HG03342 (cell line): ENCODE data around the gene AIPL1.

Experiments used
- ATAC-seq: cut with Tn5 transposase; IDR thresholded peaks from one replicate; pipeline ENCODE4 v1.9.1; 2021; ENCODE audit warnings: mild to moderate bottlenecking, moderate library complexity; ENCODE audit not compliant: unreplicated experiment

Gene AIPL1

GRCh38 chr17:6452471-6453266 is 17.7 kb upstream of the AIPL1 start:
- ATAC-seq, result no peak

DNA sequence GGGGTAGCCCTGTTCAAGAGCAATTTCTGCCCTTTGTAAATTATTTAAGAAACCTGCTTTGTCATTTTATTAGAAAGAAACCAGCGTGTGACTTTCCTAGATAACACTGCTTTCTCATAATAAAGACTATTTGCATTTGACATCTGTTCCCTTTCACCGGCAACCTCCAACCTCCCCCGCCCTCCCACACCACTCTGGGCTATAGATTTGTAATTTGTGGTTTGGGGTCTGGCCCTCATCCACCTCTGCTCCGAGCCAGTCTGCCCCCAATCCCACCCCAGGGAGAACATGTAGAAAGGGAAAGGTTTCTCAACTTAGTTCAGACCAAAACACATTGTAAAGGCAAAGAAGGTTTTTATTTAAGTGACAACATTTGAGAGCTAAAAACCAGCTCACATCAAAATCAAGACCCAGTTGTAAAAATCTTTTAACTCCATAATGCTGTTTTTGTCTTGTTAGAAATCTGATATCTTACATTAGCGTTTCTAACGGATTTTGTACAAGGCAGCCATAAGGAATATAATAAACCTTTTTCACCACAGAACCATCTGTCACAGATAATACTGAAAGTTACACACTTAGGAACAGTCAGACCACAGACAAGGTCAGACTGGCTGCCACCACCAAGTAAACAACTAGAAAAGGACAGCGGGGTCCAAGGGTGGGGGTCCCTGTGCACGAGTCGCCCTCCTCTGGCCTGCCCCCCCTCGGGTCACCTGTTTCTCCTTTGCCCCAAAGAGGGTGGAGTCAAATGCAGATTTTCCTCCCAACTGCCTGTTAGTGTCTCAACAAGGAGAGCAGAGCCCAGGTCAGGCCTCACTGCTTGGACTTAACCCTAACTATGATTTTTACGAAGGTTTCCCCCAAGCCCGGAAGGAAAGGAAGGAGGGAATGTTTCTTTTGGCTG is 16.3 kb upstream of the AIPL1 start:
- ATAC-seq, result no peak

DNA sequence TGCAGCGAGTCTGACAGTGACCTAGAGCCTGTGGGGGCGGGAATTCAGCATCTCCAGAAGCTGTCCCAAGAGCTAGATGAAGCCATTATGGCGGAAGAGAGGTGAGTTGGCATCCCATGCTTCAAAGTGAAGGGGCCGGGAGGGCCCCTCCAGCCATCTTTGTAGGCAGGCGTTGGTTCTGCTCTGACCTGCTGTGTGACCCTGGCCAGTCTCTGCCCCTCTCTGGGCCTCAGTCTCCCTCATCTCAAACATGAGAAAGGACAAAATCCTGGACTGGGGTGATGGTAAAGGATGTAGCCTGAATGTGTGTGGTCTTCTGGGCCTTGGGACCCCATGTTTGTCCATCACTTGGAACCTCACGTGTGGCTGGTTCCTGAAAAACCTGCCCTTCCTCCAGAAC is 14.4 kb upstream of the AIPL1 start:
- ATAC-seq, result no peak

DNA sequence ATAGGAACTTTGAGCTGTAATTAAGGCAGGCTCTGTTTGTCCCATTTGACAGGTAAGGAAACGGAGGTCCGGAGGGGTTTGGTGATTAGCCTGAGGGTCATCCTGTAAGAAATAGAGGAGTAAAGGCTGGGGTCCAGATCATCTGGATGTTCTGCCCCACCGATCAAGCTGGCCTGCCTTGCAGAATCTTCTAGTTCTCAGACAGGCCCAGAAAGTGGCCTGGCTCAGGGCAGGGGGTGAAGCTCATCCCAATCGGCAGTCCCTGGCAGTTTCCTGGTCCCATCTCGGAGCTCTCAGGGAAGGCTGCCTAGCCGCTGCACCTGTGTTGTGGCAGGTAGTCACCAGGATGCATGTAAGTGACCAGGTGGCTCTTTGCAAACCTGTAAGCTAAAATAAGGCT is 13.6 kb upstream of the AIPL1 start:
- ATAC-seq, result no peak

- no peak for ATAC-seq
These were observed 11.7 kb upstream of the AIPL1 start for GRCh38 chr17:6446516-6447100.

DNA sequence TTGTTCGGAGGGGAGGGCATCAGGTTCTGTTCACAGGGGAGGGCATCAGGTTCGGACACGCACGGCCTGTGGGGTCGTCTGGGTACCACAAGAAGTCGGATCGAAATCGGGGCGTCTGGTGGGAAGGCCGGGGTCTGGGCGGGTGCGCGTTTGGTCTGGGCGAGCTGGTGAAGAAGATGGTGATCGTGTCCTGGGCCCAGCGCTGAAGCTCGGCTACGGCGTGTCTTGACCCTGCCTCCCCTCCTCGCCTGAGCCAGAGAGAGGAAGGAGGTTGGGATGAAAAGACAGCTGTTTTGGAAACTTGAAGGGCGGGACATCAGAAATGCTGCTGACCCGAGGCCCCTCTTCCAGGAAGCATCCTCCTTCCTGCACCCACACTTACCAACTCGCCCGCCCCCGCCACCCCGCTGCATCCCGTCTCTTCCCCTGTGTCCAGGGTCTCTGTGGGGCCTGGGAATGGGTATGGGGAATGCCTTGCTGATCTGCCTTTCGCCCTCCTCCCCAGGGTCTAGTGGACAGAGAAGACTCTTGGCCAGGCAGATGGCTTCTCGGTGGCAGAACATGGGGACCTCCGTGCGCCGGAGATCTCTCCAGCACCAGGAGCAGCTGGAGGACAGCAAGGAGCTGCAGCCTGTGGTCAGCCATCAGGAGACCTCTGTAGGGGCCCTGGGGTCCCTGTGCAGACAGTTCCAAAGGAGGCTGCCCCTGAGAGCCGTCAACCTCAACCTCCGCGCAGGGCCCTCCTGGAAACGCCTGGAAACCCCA is 9.8 kb upstream of the AIPL1 start:
- ATAC-seq, result no peak

GRCh38 chr17:6443692-6444570 is 9.0 kb upstream of the AIPL1 start, which contains the start of gene PIMREG:
TSS of gene PIMREG (plus strand) at chr17:6444455. CDS start at chr17:6445111, 656 bp downstream.
- ATAC-seq, result peak; percentile 86

DNA sequence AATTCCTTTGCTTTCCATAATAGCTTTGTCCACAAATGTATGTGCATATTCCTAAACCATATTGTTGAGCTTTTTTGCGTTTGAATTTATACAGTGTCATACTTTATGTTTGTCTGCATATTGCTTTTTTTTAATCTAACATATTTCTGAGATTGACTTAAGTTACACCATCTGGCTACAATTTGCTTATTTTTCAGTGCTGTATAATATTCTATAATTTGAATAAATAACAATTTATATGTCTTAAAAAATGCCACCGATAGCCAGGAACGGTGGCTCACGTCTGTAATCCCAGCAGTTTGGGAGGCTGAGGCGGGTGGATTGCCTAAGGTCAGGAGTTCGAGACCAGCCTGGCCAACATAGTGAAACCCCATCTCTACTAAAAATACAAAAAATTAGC is 7.9 kb upstream of the AIPL1 start:
- ATAC-seq, result no peak

DNA sequence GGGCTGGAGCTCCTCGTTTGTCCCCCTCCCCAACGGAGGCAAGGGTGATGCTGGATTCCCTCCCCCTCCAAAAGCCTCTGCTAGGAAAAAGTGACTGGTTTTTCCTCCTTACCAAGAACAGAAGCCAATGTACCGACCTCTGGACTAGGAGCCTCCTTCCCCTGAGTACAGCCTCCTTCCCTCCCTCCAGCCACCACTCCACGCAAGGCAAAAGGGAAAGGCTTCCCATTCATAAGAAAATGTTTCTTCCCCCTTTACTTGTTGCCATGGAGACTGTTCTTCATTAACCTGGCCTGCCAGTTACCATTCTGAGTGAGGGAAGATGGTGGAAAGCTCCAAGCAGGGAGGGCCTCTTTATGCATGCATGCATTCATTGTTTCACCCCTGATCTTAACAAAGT is 5.0 kb upstream of the AIPL1 start:
- no peak for ATAC-seq

DNA sequence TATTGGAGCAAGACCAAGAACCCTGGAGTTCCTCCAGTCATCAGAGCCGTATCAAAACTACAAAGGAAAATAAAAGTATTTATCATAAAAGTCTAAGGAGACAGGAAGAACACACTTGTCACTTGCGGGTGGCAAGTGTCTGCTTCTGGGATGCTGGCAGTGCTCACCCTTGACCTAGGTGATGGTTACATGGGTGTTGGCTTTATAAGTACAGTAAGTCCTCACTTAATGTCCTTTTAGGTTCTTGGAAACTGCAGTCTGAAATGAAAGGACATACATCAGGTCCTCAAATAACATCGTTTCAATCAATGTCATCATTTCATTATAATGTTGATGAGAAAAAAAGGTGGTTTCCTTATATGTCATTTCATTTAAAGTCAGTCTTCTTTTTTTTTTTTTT is 3.0 kb upstream of the AIPL1 start:
- ATAC-seq, result no peak

- no peak for ATAC-seq
These were observed 2.5 kb upstream of the AIPL1 start for GRCh38 chr17:6437466-6437865.

GRCh38 chr17:6435968-6436367 is 1.0 kb upstream of the AIPL1 start:
- no peak for ATAC-seq

- ATAC-seq, result no peak
These were observed 4.2 kb downstream of the AIPL1 start for GRCh38 chr17:6430769-6431168.

DNA sequence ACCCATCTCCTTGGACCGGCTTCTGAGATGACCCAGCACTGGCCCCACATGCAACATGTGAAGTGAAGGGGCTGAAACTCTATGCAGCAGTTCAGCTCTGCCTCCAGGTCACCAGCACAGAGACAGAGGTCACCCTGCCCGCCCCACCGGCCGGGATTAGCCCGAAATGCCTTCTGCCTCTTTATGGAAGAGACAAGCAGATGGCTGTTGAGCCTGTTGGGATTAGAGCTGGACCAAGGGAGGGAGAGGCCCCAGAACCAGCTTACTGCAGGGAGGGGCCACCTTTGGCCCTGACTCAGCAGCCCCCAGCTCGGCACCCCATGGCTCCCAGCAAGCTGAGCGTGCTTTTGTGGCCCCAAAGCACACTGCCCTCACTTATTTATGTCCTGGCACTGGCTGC is 5.7 kb downstream of the AIPL1 start:
- ATAC-seq, result no peak

DNA sequence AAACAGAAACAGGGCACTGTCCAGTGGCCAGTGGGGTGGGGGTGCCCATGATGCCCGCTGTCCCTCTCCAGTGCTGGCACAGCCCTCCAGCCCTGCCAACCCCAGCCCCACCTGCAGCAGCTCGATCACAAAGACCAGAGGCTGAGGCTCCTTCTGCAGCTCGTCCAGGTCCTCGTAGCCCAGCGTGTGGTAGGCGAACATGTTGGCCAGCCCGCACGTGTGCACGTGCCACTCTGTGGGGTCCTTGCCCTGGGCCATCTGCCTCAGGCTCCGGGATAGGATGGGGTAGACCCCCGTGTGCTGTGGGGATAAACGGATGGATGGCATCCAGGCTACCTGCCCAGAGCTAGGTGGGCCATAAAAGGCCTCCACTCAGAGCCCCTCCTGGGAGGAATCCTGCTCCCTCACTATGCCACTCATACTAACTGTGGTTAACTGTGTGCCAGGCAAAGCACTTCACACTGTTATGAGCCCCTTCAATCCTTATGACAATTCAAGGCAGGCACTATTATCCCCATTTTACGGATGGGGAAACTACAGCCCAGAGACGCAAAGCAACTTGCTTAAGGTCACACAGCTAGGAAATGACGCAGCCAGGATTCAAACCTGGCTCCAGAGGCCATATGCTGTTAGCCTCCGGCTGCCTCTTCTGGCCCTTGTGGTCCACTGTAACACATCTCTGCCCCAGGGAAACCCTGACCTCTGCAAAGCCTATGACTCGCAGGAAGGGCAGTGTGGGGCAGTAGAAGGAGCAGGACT is 6.5 kb downstream of the AIPL1 start:
- ATAC-seq, result no peak

DNA sequence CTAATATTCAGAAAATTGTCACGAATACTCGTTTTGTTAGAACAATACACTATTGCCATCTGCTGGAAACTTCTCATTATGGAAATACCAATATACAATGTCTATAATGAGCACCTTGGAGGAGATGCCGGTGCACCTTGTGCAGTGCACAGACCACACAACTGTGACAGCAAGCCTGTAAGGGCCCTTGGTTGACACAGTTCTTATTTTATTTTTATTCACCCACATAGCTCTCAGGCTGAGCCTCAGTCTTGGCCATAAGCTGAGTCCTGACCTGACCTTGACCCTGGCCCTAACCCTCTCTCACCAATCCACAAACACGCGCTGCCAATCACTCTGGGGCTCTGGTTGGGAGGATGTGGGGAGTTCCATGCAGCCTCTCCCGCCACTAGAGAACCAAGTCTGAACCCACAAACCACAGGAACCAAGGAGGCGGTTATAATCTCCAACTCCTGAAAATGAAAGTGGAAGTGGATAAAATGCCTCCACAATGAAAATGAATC is 7.6 kb downstream of the AIPL1 start:
- ATAC-seq, result no peak

DNA sequence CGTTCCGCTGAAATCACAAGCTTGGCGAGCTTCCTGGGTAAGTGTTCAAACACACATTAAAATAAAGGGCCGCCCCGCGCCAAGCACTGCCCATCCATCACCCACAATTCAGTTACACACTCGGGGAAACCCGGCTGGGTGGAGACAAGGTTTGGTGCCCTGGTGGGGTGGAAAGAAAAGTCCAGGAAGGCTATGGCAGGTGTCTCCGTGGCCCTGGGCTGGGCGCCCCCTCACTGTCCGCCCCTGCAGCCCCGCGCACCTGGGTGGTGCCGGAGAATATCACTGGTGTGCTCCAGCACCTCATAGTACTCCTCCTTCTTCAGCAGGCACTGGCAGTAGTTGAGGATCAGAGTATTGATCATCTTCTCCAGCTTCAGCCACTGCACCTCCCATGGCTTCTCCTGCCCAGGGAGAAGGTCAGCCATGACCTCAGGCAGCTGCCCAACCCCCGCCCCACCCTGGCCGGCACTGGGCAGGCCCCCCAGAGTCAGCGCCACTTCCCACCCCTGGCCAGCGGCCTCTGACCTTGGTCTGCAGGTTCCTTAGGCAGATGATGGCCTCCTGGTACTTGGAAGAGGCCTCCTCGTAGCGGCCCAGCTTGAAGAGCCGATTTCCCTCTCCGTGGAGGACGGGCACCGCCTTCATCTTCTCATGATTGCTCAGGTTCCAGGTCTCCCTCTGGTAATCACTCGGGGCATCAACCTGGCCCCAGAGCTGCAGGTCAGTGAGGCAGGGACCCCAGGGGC is 8.4 kb downstream of the AIPL1 start:
- ATAC-seq, result no peak

DNA sequence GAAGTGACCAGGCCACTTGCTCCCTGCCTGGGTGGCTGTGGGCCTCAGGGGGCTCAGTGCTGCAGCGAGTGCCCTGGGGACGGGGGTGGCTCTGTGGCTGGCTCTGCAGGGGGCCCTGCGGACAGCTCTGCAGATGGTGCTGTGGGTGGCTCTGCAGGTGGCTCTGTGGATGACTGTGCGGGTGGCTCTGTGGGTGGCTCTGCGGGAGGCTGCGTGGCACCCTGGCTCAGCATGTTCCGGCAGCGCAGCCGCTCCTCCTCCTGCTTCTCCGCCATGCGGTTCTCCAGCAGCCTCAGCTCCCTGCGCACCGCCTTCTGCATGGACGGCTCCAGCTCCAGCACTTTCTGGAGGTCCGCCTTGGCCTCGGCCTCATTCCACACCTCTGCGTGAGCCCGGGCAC is 9.5 kb downstream of the AIPL1 start:
- ATAC-seq, result no peak
